Endothelial cell of umbilical vein (primary cell): Measurements from ENCODE around the gene PLOD2. TPM values are rescaled to one million over a fixed set of nuclear protein-coding genes. Genes with fewer than 3 reads are reported as not detected.

Experiments
- BruUV-seq: library from RNA; stranded (reverse); fragments of 400-500 nt; replicated peaks from 2 replicates; lab custom pipeline; 2021; lab: Mats Ljungman, UMichigan
- CTCF ChIA-PET: fragments of 300-600, 350-600 bp; sonication (Branson Sonifier 250); formaldehyde crosslinking; loops from one replicate; lab custom pipeline; 2021; ENCODE audit warnings: antibody characterized with exemption, inconsistent platforms; lab: Charles Lee
- POLR2A ChIA-PET: fragments of 300-600, 350-600 bp; sonication (Branson Sonifier 250); formaldehyde crosslinking; loops from one replicate; lab custom pipeline; 2021; ENCODE audit warnings: antibody characterized with exemption, inconsistent platforms; lab: Charles Lee
- DNase-seq: peaks from one replicate; pipeline ENCODE4 v3.0.0-alpha.2; 2011; ENCODE audit warnings: low read depth, low spot score
- FAIRE-seq: peaks from 2 replicates; lab custom pipeline; 2011; peaks lifted over from hg19 to GRCh38; lab: Jason Lieb, UNC
- H2AFZ ChIP-seq: 2 replicates; pipeline ENCODE4 v1.6.0; 2012; ENCODE audit warnings: low read depth, low read length, control low read depth, inconsistent platforms
- H3K27ac ChIP-seq: 2 replicates; pipeline ENCODE4 v1.5.1; 2011; ENCODE audit warnings: low read depth, mild to moderate bottlenecking, control low read depth, low read length, moderate library complexity; ENCODE audit not compliant: insufficient read depth
- H3K27me3 ChIP-seq, 2 experiments: 2 replicates each; pipeline versions ENCODE4 v1.6.0 to v1.6.1; 2011; ENCODE audit warnings: low read length in 2 of 2, mixed read lengths in 1 of 2; ENCODE audit not compliant: control insufficient read depth in 2 of 2, insufficient read depth in 2 of 2
- H3K36me3 ChIP-seq, 2 experiments: 2 replicates in 1 of 2; 3 replicates in 1 of 2; pipeline ENCODE4 v1.5.1; 2011; ENCODE audit warnings: low read length in 2 of 2, mild to moderate bottlenecking in 1 of 2, moderate library complexity in 1 of 2; ENCODE audit not compliant: control insufficient read depth in 2 of 2, insufficient read depth in 2 of 2; ENCODE audit errors: extremely low read depth in 1 of 2
- H3K4me1 ChIP-seq: 3 replicates; pipeline ENCODE4 v1.5.1; 2011; ENCODE audit warnings: mild to moderate bottlenecking, low read length; ENCODE audit not compliant: control insufficient read depth, insufficient read depth; ENCODE audit errors: extremely low read depth
- H3K4me2 ChIP-seq: 2 replicates; pipeline ENCODE4 v1.6.1; 2011; ENCODE audit warnings: low read length, control low read depth, mixed read lengths; ENCODE audit not compliant: insufficient read depth
- H3K4me3 ChIP-seq, 3 experiments: fragments of 200-600 bp in 1 of 3; sonication (generic), shearing (Covaris generic) in 1 of 3; replicated peaks in 1 of 3; 2 replicates each; pipeline ENCODE4 v1.5.1; 2011 to 2016; ENCODE audit warnings: control low read depth in 3 of 3, low read length in 3 of 3, mild to moderate bottlenecking in 2 of 3, inconsistent platforms in 1 of 3, low read depth in 1 of 3, moderate library complexity in 1 of 3; ENCODE audit not compliant: insufficient read depth in 1 of 3
- H3K79me2 ChIP-seq: 2 replicates; pipeline ENCODE4 v1.6.0; 2012; ENCODE audit warnings: low read length, inconsistent platforms; ENCODE audit not compliant: control insufficient read depth, insufficient read depth
- H3K9ac ChIP-seq: replicated peaks from 2 replicates; pipeline ENCODE3; 2011; ENCODE audit warnings: low read length, control low read depth; ENCODE audit not compliant: insufficient read depth; ENCODE audit errors: extremely low read depth
- H3K9me1 ChIP-seq: replicated peaks from 3 replicates; pipeline ENCODE4 v1.6.0; 2011; ENCODE audit warnings: mild to moderate bottlenecking, low read length; ENCODE audit not compliant: control insufficient read depth, insufficient read depth; ENCODE audit errors: extremely low read depth
- H3K9me3 ChIP-seq: replicated peaks from 2 replicates; pipeline ENCODE4 v1.5.1; 2012; ENCODE audit warnings: low read length, inconsistent platforms; ENCODE audit not compliant: control insufficient read depth, insufficient read depth
- H4K20me1 ChIP-seq: replicated peaks from 2 replicates; pipeline ENCODE3; 2011; ENCODE audit warnings: mild to moderate bottlenecking, low read length; ENCODE audit not compliant: control insufficient read depth, insufficient read depth; ENCODE audit errors: extremely low read depth
- CTCF ChIP-seq, 2 donors: IDR thresholded peaks; 1 replicate in 1 of 2; 2 replicates in 1 of 2; pipeline ENCODE4 v1.5.1; 2011; ENCODE audit warnings: low read length in 2 of 2, mild to moderate bottlenecking in 2 of 2, moderate library complexity in 2 of 2, control low read depth in 1 of 2, inconsistent platforms in 1 of 2, low read depth in 1 of 2; ENCODE audit not compliant: insufficient read depth in 1 of 2; ENCODE audit errors: extremely low read depth in 1 of 2
- EZH2 ChIP-seq: IDR thresholded peaks from 2 replicates; pipeline ENCODE4 v1.6.1; 2012; ENCODE audit warnings: borderline replicate concordance, low read depth, mild to moderate bottlenecking, moderate library complexity, low read length, inconsistent platforms; ENCODE audit not compliant: severe bottlenecking
- FOS ChIP-seq: IDR thresholded peaks from 2 replicates; pipeline ENCODE4 v1.6.1; 2011; ENCODE audit warnings: mild to moderate bottlenecking, low read length, moderate library complexity, borderline replicate concordance; ENCODE audit not compliant: insufficient read depth
- GATA2 ChIP-seq: IDR thresholded peaks from 2 replicates; pipeline ENCODE4 v1.7.0; 2011; ENCODE audit warnings: low read depth, mild to moderate bottlenecking, moderate library complexity, mixed read lengths, low read length; ENCODE audit not compliant: insufficient read length, insufficient read depth
- JUN ChIP-seq: IDR thresholded peaks from 2 replicates; pipeline ENCODE4 v1.6.1; 2011; ENCODE audit warnings: borderline replicate concordance, low read depth; ENCODE audit not compliant: insufficient read length, insufficient read depth
- MYC ChIP-seq: IDR thresholded peaks from one replicate; pipeline ENCODE4 v1.6.1; 2011; ENCODE audit warnings: mild to moderate bottlenecking, low read depth, low read length
- POLR2A ChIP-seq: IDR thresholded peaks from 2 replicates; pipeline ENCODE4 v1.6.1; 2012; ENCODE audit warnings: low read depth, mild to moderate bottlenecking, control low read depth, low read length
- POLR2AphosphoS5 ChIP-seq: IDR thresholded peaks from 2 replicates; pipeline ENCODE4 v1.6.1; 2012; ENCODE audit warnings: low read depth, mild to moderate bottlenecking, control low read depth, low read length, moderate library complexity; ENCODE audit not compliant: insufficient read depth
- dilution Hi-C: fragments of 300-500 bp; cut with MboI; formaldehyde crosslinking; loops from one replicate; pipeline ENCODE4 v1.15.0; 2019; ENCODE audit warnings: low sequenced_read_pairs; ENCODE audit not compliant: extremely low pct_ligation_motif_present
- intact Hi-C: fragments of 100-400 bp; cut with micrococcal nuclease; formaldehyde crosslinking; loops from one replicate; pipeline ENCODE4 v1.10.0; 2022
- polyA plus RNA-seq, 4 experiments: library from polyadenylated mRNA; depleted of rRNA in 3 of 4; stranded (reverse) in 3 of 4; unstranded in 1 of 4; fragments of >200 nt; gene quantifications; 2 replicates each; pipeline versions ENCODE4 v1.2.1 to v1.2.3, GENCODE V29; 2011 to 2012; ENCODE audit warnings: missing spikeins in 1 of 4
- total RNA-seq: library from RNA; stranded (reverse); gene quantifications from 2 replicates; pipeline ENCODE4 v1.2.3, GENCODE V29; 2021
- TF ChIP-seq, protein P1 (sequence below): IDR thresholded peaks from 2 replicates; pipeline ENCODE4 v1.6.1; 2011; ENCODE audit not compliant: insufficient read depth, insufficient read length

The PLOD2 gene
- total and polyA plus RNA-seq, 2 donors (not counting 3 experiments of a cell fraction or from before 2014, with no cell fraction given): 36.1 to 193 TPM

- dilution Hi-C loops (no loop called here), intact Hi-C loops (no loop called here)
- Histone ChIP-seq H3K9me3 (no peaks in the 10 kb centered on the region), H2AFZ (no peak overlapping the region), H4K20me1 (peaks cover 2% of the 10 kb centered on the region), H3K9ac (peak overlapping the region; percentile 93), H3K4me1 (peaks cover 41% of the 10 kb centered on the region), H3K36me3 (peaks cover 0 to 3% of the 10 kb centered on the region in 2 experiments), H3K9me1 (no peaks in the 10 kb centered on the region), H3K27ac (peak overlapping the region; percentile 90), H3K4me2 (peak overlapping the region; percentile 93), H3K79me2 (peaks cover 98% of the 10 kb centered on the region), H3K27me3 (no peaks in the 10 kb centered on the region), H3K4me3 (peak overlapping the region; percentile 3 to 94 (median 80))
- FAIRE-seq (no peak), DNase-seq (peak; percentile 52)
- POLR2A ChIA-PET: interaction anchor here (0.7 kb wide), 1 partner anchor 20 kb away, joined by 4 read pairs; no protein-coding TSS in a partner anchor
- BruUV-seq: no TSS peak
- no peak for TF ChIP-seq GATA2
- TF ChIP-seq POLR2AphosphoS5: no peak
- TF ChIP-seq FOS: no peak
- TF ChIP-seq EZH2: no peak
- TF ChIP-seq, protein P1, sequence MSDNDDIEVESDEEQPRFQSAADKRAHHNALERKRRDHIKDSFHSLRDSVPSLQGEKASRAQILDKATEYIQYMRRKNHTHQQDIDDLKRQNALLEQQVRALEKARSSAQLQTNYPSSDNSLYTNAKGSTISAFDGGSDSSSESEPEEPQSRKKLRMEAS: no peak
- TF ChIP-seq CTCF (IDR thresholded peaks at IDR 0.05; ENCODE audit: extremely low read depth in 1 of 2, insufficient read depth in 1 of 2, low read depth in 1 of 2, low read length in 2 of 2): no peak
- no peak for TF ChIP-seq MYC
- no peak for TF ChIP-seq POLR2A
- no peak for TF ChIP-seq JUN
- CTCF ChIA-PET: interaction anchor here (1.0 to 8.3 kb wide), 11 partner anchors 8 to 420 kb away, joined by 3 to 115 read pairs (median 5); no protein-coding TSS in a partner anchor
These were observed 3.5 kb downstream of the PLOD2 start for GRCh38 chr3:146157325-146158060.
